B cell (primary cell): ENCODE measurements around the gene TBXAS1. TPM values are rescaled to one million over a fixed set of nuclear protein-coding genes. Genes with fewer than 3 reads are reported as not detected.
A peak's percentile ranks its signal among the peaks of the same experiment; 100 is the strongest.

Experiments
- ATAC-seq: fragments of 200-7000 bp; cut with Tn5 transposase; one replicate; pipeline ENCODE4 v1.10.0; 2021; ENCODE audit warnings: low read depth, mild to moderate bottlenecking, moderate number of reproducible peaks, moderate library complexity
- CTCF ChIA-PET: fragments of 350-600 bp; sonication (Branson Sonifier 250); formaldehyde crosslinking; loops from one replicate; lab custom pipeline; 2021; ENCODE audit warnings: antibody characterized with exemption, inconsistent platforms; lab: Charles Lee
- POLR2A ChIA-PET: fragments of 350-600 bp; sonication (Branson Sonifier 250); formaldehyde crosslinking; loops from one replicate; lab custom pipeline; 2021; ENCODE audit warnings: antibody characterized with exemption; lab: Charles Lee
- DNase-seq: peaks from one replicate; pipeline ENCODE4 v3.0.0; 2013
- H2AFZ ChIP-seq: 2 replicates; pipeline ENCODE4 v1.6.1; 2012; ENCODE audit warnings: mild to moderate bottlenecking, low read depth, low read length; ENCODE audit not compliant: insufficient read depth, poor library complexity, severe bottlenecking
- H3K27ac ChIP-seq, 2 donors: 1 replicate in 1 of 2; 2 replicates in 1 of 2; pipeline ENCODE4 v1.5.1; 2012 to 2013; ENCODE audit warnings: low read length in 2 of 2, mild to moderate bottlenecking in 2 of 2, moderate library complexity in 1 of 2
- H3K27me3 ChIP-seq, 4 experiments: fragments of 200-600 bp in 1 of 4; sonication (generic) in 1 of 4; replicated peaks in 1 of 4; 1 replicate in 2 of 4; 2 replicates in 2 of 4; pipeline versions ENCODE4 v1.6.1 to v1.7.0; 2013 to 2016; ENCODE audit warnings: low read length in 3 of 4, mild to moderate bottlenecking in 2 of 4, mixed read lengths in 1 of 4, moderate library complexity in 1 of 4; ENCODE audit not compliant: insufficient read depth in 4 of 4, control insufficient read depth in 3 of 4; ENCODE audit errors: control extremely low read depth in 1 of 4
- H3K36me3 ChIP-seq, 2 experiments: replicated peaks in 1 of 2; 1 replicate in 1 of 2; 2 replicates in 1 of 2; pipeline versions ENCODE4 v1.6.1 to v1.7.1; 2013; ENCODE audit warnings: low read length in 1 of 2; ENCODE audit not compliant: insufficient read depth in 2 of 2, control insufficient read depth in 1 of 2; ENCODE audit errors: control extremely low read depth in 1 of 2, extremely low read depth in 1 of 2
- H3K4me1 ChIP-seq, 2 donors: fragments of 200-600 bp in 1 of 2; sonication (generic) in 1 of 2; 1 replicate in 1 of 2; 2 replicates in 1 of 2; pipeline versions ENCODE4 v1.5.1 to v1.6.1; 2013 to 2017; ENCODE audit warnings: low read length in 2 of 2; ENCODE audit not compliant: control insufficient read depth in 2 of 2, insufficient read depth in 2 of 2
- H3K4me2 ChIP-seq: replicated peaks from 2 replicates; pipeline ENCODE3; 2012; ENCODE audit warnings: mild to moderate bottlenecking, low read depth, low read length; ENCODE audit not compliant: poor library complexity, severe bottlenecking
- H3K4me3 ChIP-seq, 5 experiments: fragments of 200-600 bp in 1 of 5; sonication (generic) in 1 of 5; 1 replicate in 3 of 5; 2 replicates in 2 of 5; pipeline versions ENCODE4 v1.5.1 to v1.7.0; 2011 to 2016; ENCODE audit warnings: low read length in 4 of 5, mild to moderate bottlenecking in 4 of 5, low read depth in 2 of 5, control low read depth in 1 of 5, moderate library complexity in 1 of 5; ENCODE audit not compliant: insufficient read depth in 1 of 5; ENCODE audit errors: control extremely low read depth in 1 of 5, extremely low read depth in 1 of 5
- H3K79me2 ChIP-seq: fragments of 200-600 bp; sonication (generic); one replicate; pipeline ENCODE4 v1.6.0; 2016; ENCODE audit warnings: low read length; ENCODE audit not compliant: control insufficient read depth, insufficient read depth
- H3K9ac ChIP-seq: fragments of 200-600 bp; sonication (generic); 2 replicates; pipeline ENCODE4 v1.6.1; 2017; ENCODE audit warnings: mild to moderate bottlenecking, low read length, moderate library complexity
- H3K9me3 ChIP-seq, 3 donors: one replicate each; pipeline versions ENCODE4 v1.6.1 to v1.7.1; 2013; ENCODE audit warnings: low read length in 2 of 3; ENCODE audit not compliant: control insufficient read depth in 2 of 3, insufficient read depth in 1 of 3; ENCODE audit errors: control extremely low read depth in 1 of 3
- H4K20me1 ChIP-seq: 2 replicates; pipeline ENCODE4 v1.6.0; 2012; ENCODE audit warnings: mild to moderate bottlenecking, low read length; ENCODE audit not compliant: insufficient read depth, control insufficient read depth, poor library complexity, severe bottlenecking
- H3K27ac Mint-ChIP-seq: one replicate; pipeline ENCODE4 v1.8.0; 2021; ENCODE audit warnings: mixed read lengths
- H3K27me3 Mint-ChIP-seq: one replicate; pipeline ENCODE4 v1.8.0; 2021; ENCODE audit warnings: mixed read lengths
- H3K4me1 Mint-ChIP-seq: one replicate; pipeline ENCODE4 v1.8.0; 2021; ENCODE audit warnings: mixed read lengths
- H3K4me3 Mint-ChIP-seq: one replicate; pipeline ENCODE4 v1.8.0; 2021; ENCODE audit warnings: mixed read lengths
- H3K9me3 Mint-ChIP-seq: one replicate; pipeline ENCODE4 v1.8.0; 2022; ENCODE audit warnings: mixed read lengths; ENCODE audit not compliant: insufficient read depth
- EZH2 ChIP-seq: IDR thresholded peaks from 2 replicates; pipeline ENCODE4 v1.6.1; 2012; ENCODE audit warnings: borderline replicate concordance, low read depth, mild to moderate bottlenecking, moderate library complexity, low read length; ENCODE audit not compliant: insufficient read depth, poor library complexity, severe bottlenecking
- WGBS: methylation state at CpG from one replicate; pipeline ENCODE4 v1.1.5; 2013; ENCODE audit warnings: missing lambda C conversion rate; ENCODE audit not compliant: insufficient coverage; 5-methylcytosine and 5-hydroxymethylcytosine counted together
- intact Hi-C: fragments of 100-400 bp; cut with micrococcal nuclease; formaldehyde crosslinking; loops from one replicate; pipeline ENCODE4 v1.10.0; 2022
- polyA plus RNA-seq: library from polyadenylated mRNA; depleted of rRNA; stranded (reverse); fragments of >200 nt; gene quantifications from 2 replicates; pipeline ENCODE4 v1.2.3, GENCODE V29; 2012
- total RNA-seq, 2 donors: library from RNA; stranded (reverse); fragments of 120-200 nt in 1 of 2; gene quantifications; 1 replicate in 1 of 2; 2 replicates in 1 of 2; pipeline versions ENCODE4 v1.2.3 to v1.2.4, GENCODE V29; 2013 to 2022
- TF ChIP-seq, protein P1 (sequence below): fragments of 200-600 bp; IDR thresholded peaks from one replicate; pipeline ENCODE4 v1.8.0; 2022; ENCODE audit warnings: antibody characterized with exemption, mild to moderate bottlenecking

The TBXAS1 gene
- total and polyA plus RNA-seq, 2 donors (not counting 1 experiment from before 2014, with no cell fraction given) = 8.1 to 21.0 TPM

GRCh38 chr7:140061607-140061930, 232.5 kb downstream of the TBXAS1 start:
- peaks cover 0 to 11% (median 6%) of the 10 kb centered on the region in 3 donors for H3K9me3 ChIP-seq
- no peaks in the 10 kb centered on the region for H3K27me3 ChIP-seq
- peak overlapping the region; percentile 67 to 89 (median 84) for H3K4me3 ChIP-seq
- Mint-ChIP-seq H3K9me3 (peaks cover 4% of the 10 kb centered on the region), H3K4me3 (peak overlapping the region; percentile 98), H3K27ac (peak overlapping the region; percentile 99), H3K4me1 (peaks cover 53% of the 10 kb centered on the region), H3K27me3 (no peaks in the 10 kb centered on the region)
- peak overlapping the region; percentile 86 to 93 for H3K27ac ChIP-seq
- DNase-seq (no peak), ATAC-seq (no peak)
- CTCF ChIA-PET = interaction anchor here (0.7 to 1.5 kb wide), 3 partner anchors 20 to 578 kb away, joined by 3 to 6 read pairs (median 3); no protein-coding TSS in a partner anchor
- H3K4me1 ChIP-seq = peaks cover 32 to 38% of the 10 kb centered on the region in 2 donors
- POLR2A ChIA-PET = interaction anchor here (0.6 to 1.5 kb wide), 3 partner anchors 24 to 702 kb away, joined by 3 to 7 read pairs (median 4); partner anchors contain the start of gene LUC7L2
- H4K20me1 ChIP-seq = peaks cover 43% of the 10 kb centered on the region
- H2AFZ ChIP-seq = peak overlapping the region; percentile 94
- peak overlapping the region; percentile 86 for H3K9ac ChIP-seq
- WGBS = 90% methylated on average over 2 of the region's 2 CpGs
- H3K4me2 ChIP-seq = peak overlapping the region; percentile 95
- TF ChIP-seq, protein P1, sequence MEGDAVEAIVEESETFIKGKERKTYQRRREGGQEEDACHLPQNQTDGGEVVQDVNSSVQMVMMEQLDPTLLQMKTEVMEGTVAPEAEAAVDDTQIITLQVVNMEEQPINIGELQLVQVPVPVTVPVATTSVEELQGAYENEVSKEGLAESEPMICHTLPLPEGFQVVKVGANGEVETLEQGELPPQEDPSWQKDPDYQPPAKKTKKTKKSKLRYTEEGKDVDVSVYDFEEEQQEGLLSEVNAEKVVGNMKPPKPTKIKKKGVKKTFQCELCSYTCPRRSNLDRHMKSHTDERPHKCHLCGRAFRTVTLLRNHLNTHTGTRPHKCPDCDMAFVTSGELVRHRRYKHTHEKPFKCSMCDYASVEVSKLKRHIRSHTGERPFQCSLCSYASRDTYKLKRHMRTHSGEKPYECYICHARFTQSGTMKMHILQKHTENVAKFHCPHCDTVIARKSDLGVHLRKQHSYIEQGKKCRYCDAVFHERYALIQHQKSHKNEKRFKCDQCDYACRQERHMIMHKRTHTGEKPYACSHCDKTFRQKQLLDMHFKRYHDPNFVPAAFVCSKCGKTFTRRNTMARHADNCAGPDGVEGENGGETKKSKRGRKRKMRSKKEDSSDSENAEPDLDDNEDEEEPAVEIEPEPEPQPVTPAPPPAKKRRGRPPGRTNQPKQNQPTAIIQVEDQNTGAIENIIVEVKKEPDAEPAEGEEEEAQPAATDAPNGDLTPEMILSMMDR = no peak
- TF ChIP-seq EZH2 = no peak
- intact Hi-C loops = loop anchor here (5.0 kb wide), 1 partner anchor 331 kb away; no protein-coding TSS in a partner anchor
- peaks cover 58% of the 10 kb centered on the region for H3K79me2 ChIP-seq
- peaks cover 0 to 19% of the 10 kb centered on the region in 2 experiments for H3K36me3 ChIP-seq

DNA sequence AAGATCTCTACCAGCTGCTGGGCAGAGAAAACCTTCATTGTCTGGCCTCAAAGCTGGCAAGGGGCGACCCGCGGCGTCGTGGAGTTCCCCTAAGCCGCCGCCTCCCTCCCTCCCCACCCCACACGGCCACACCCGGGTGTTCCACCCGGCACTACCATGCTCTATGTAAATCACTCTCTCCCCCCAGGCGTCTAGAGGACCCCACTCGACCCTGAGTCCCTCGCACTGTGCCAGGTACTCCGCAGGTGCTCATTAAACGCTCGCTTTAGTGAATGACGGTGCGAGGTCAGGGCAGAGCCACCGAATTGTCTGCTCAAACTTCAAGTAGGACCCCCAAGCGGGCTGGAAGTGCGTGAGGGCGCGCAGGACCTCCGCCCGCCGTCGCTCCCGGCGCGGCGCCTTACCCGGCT, 233.1 kb downstream of the TBXAS1 start:
- Mint-ChIP-seq H3K27me3 (no peaks in the 10 kb centered on the region), H3K4me1 (peaks cover 48% of the 10 kb centered on the region), H3K27ac (peak overlapping the region; percentile 99), H3K4me3 (peak overlapping the region; percentile 98), H3K9me3 (peaks cover 9% of the 10 kb centered on the region)
- H2AFZ ChIP-seq = peak overlapping the region; percentile 94
- WGBS = 1% methylated on average over 32 of the region's 32 CpGs
- H3K4me3 ChIP-seq = peak overlapping the region; percentile 67 to 89 (median 84)
- intact Hi-C loops = loop anchor here (1.0 to 5.0 kb wide), 9 partner anchors 9 to 863 kb away; partner anchors contain the start of genes BRAF, FMC1 and MKRN1
- peak; percentile 86 for DNase-seq
- ChIA-PET POLR2A (interaction anchor here (0.6 to 1.5 kb wide), 6 partner anchors 23 to 702 kb away, joined by 3 to 7 read pairs (median 4); partner anchors contain the start of genes KDM7A and LUC7L2), CTCF (interaction anchor here (0.8 to 2.0 kb wide), 6 partner anchors 9 to 416 kb away, joined by 3 to 6 read pairs (median 4); no protein-coding TSS in a partner anchor)
- H3K9me3 ChIP-seq = peaks cover 0 to 16% (median 9%) of the 10 kb centered on the region in 3 donors
- H3K36me3 ChIP-seq = peaks cover 0 to 13% of the 10 kb centered on the region in 2 experiments
- ATAC-seq = peak; percentile 60
- peaks cover 32 to 38% of the 10 kb centered on the region in 2 donors for H3K4me1 ChIP-seq
- peak overlapping the region; percentile 95 for H3K4me2 ChIP-seq
- H3K27ac ChIP-seq = peak overlapping the region; percentile 86 to 93
- no peaks in the 10 kb centered on the region for H3K27me3 ChIP-seq
- TF ChIP-seq, protein P1 = no peak
- peaks cover 53% of the 10 kb centered on the region for H3K79me2 ChIP-seq
- H3K9ac ChIP-seq = peak overlapping the region; percentile 86
- peaks cover 37% of the 10 kb centered on the region for H4K20me1 ChIP-seq
